Thymus (tissue), 11 donors: ENCODE measurements around the gene SARDH. TPM values are rescaled to one million over a fixed set of nuclear protein-coding genes. Genes with fewer than 3 reads are reported as not detected.

Experiments used
- DNase-seq, 9 donors: peaks; one replicate each; pipeline ENCODE4 v3.0.0-alpha.2; 2013; ENCODE audit warnings: low spot score in 9 of 9, low read depth in 6 of 9, missing footprints in 1 of 9
- H3K27ac ChIP-seq, 2 donors: one replicate each; pipeline ENCODE4 v1.5.1; 2013; ENCODE audit warnings: control low read depth in 1 of 2, low read depth in 1 of 2, low read length in 1 of 2, mild to moderate bottlenecking in 1 of 2, moderate library complexity in 1 of 2
- H3K27me3 ChIP-seq, 2 donors: one replicate each; pipeline ENCODE4 v1.5.1; 2013; ENCODE audit warnings: low read length in 1 of 2; ENCODE audit not compliant: control insufficient read depth in 2 of 2, insufficient read depth in 1 of 2
- H3K36me3 ChIP-seq, 2 donors: one replicate each; pipeline ENCODE4 v1.5.1; 2013; ENCODE audit warnings: low read length in 1 of 2, mild to moderate bottlenecking in 1 of 2, moderate library complexity in 1 of 2; ENCODE audit not compliant: control insufficient read depth in 2 of 2, insufficient read depth in 2 of 2
- H3K4me1 ChIP-seq, 2 donors: one replicate each; pipeline ENCODE4 v1.5.1; 2013; ENCODE audit warnings: low read length in 2 of 2; ENCODE audit not compliant: control insufficient read depth in 2 of 2, insufficient read depth in 2 of 2
- H3K4me3 ChIP-seq, 2 donors: one replicate each; pipeline ENCODE4 v1.5.1; 2013; ENCODE audit warnings: low read length in 2 of 2, control low read depth in 1 of 2, mild to moderate bottlenecking in 1 of 2
- H3K9me3 ChIP-seq, 2 donors: one replicate each; pipeline ENCODE4 v1.5.1; 2013; ENCODE audit warnings: low read length in 1 of 2, mild to moderate bottlenecking in 1 of 2; ENCODE audit not compliant: control insufficient read depth in 2 of 2, insufficient read depth in 1 of 2
- WGBS: extraction: QIAGEN DNeasy Blood & Tissue Kit; methylation state at CpG from one replicate; pipeline ENCODE4 v1.1.7; 2013; 5-methylcytosine and 5-hydroxymethylcytosine counted together
- polyA plus RNA-seq: library from polyadenylated mRNA; stranded (reverse); fragments of 200-250 nt; gene quantifications from one replicate; pipeline ENCODE4 v1.2.3, GENCODE V29; 2013
- total RNA-seq: library from RNA; stranded (reverse); fragments of 120-200 nt; gene quantifications from one replicate; pipeline ENCODE4 v1.2.4, GENCODE V29; 2013
- donor health status: healthy.

Gene SARDH
- total and polyA plus RNA-seq, 2 donors = 5.4 to 13.1 TPM

- Histone ChIP-seq H3K9me3 (no peaks in the 10 kb centered on the region), H3K27ac (no peak overlapping the region), H3K27me3 (no peaks in the 10 kb centered on the region), H3K4me3 (no peak overlapping the region), H3K4me1 (no peaks in the 10 kb centered on the region), H3K36me3 (peaks cover 7 to 9% of the 10 kb centered on the region in 2 donors)
- WGBS = 97% methylated on average over 10 of the region's 10 CpGs
- no peak for DNase-seq
Measured at GRCh38 chr9:133693116-133693515, 45.0 kb downstream of the SARDH start.

DNA sequence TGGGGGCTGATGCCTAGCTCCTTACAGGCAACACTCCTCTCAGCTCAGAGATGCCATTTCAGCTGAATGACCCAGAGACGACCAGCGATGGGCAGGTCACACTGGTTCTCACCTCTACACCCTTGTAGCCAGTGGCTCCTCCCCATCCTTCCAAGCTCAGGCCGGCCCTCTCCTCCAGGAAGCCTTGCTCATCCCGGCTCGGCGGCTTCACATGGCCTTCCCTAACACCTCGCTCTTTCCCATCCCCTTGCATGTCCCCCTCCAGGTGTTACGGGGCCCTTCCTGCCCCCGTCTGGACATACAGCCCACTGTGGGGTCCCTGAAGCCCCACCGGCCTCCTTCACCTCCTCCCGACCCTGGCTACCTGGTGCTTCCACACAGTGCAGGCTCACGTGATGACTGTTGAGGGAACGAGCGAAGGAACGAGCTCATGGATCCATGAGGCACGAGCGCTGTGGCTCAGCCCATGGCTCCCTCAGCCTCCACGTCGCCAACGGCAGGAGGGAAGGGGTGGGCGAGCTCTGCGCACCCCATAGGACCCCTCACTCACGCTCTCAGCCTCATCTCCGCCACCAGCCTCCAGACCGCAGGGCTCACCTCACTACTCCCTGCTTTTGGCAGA, 45.7 kb downstream of the SARDH start:
- H3K9me3 ChIP-seq = no peaks in the 10 kb centered on the region
- H3K27ac ChIP-seq = no peak overlapping the region
- 98% methylated on average over 25 of the region's 25 CpGs for WGBS
- H3K4me3 ChIP-seq = no peak overlapping the region
- peaks cover 7 to 9% of the 10 kb centered on the region in 2 donors for H3K36me3 ChIP-seq
- no peaks in the 10 kb centered on the region for H3K27me3 ChIP-seq
- no peaks in the 10 kb centered on the region for H3K4me1 ChIP-seq
- DNase-seq = no peak

DNA sequence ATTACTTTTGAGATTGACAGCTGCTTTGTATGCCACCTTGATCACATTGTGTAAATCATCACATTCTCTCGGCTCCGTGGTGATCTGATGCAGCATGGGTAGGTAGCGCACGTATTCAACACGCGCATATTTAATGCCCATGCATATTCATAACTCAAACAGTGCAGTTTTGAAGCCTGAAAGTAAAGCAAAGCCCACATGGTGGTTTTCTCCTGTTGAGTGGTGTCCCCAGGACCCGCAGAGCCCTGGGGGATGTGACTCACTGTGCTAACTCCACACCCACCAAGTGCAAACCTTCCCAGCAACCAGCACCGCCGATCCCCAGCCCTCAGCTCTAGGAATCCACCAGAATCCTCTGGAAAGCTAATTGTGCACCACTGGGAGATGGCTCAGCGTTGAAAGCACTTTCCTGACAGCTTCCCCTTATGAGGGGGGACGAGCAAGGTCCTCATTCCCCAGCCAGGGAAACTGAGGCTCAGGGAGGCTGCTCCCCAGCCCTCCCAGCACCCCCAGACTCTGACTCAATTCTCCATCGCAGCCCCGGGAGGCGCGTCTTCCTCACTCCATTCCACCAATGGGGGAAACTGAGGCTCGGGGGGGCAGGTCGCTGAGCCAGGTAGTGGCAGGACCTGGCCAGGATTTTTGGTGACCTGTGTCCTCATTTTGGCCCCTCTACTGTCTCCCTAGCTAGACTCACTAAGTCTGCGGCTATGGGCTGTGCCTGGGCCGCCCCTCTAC, 46.4 kb downstream of the SARDH start:
- Histone ChIP-seq H3K27me3 (no peaks in the 10 kb centered on the region), H3K4me3 (no peak overlapping the region), H3K9me3 (no peaks in the 10 kb centered on the region), H3K36me3 (peaks cover 7 to 9% of the 10 kb centered on the region in 2 donors), H3K4me1 (no peaks in the 10 kb centered on the region), H3K27ac (no peak overlapping the region)
- WGBS = 96% methylated on average over 19 of the region's 19 CpGs
- no peak for DNase-seq

GRCh38 chr9:133691191-133691590, 47.0 kb downstream of the SARDH start:
- WGBS = 97% methylated on average over 4 of the region's 4 CpGs
- Histone ChIP-seq H3K4me1 (no peaks in the 10 kb centered on the region), H3K9me3 (no peaks in the 10 kb centered on the region), H3K27me3 (no peaks in the 10 kb centered on the region), H3K27ac (no peak overlapping the region), H3K4me3 (no peak overlapping the region), H3K36me3 (peaks cover 7 to 9% of the 10 kb centered on the region in 2 donors)
- no peak for DNase-seq

- no peaks in the 10 kb centered on the region for H3K9me3 ChIP-seq
- no peak for DNase-seq
- WGBS = 95% methylated on average over 11 of the region's 11 CpGs
- H3K4me3 ChIP-seq = no peak overlapping the region
- no peaks in the 10 kb centered on the region for H3K27me3 ChIP-seq
- no peaks in the 10 kb centered on the region for H3K4me1 ChIP-seq
- no peak overlapping the region for H3K27ac ChIP-seq
- H3K36me3 ChIP-seq = peaks cover 5 to 9% of the 10 kb centered on the region in 2 donors
Measured at GRCh38 chr9:133690081-133690561, 48.0 kb downstream of the SARDH start.

- WGBS = 95% methylated on average over 10 of the region's 10 CpGs
- peaks cover 5 to 8% of the 10 kb centered on the region in 2 donors for H3K36me3 ChIP-seq
- no peak overlapping the region for H3K27ac ChIP-seq
- H3K27me3 ChIP-seq = no peaks in the 10 kb centered on the region
- H3K4me3 ChIP-seq = no peak overlapping the region
- H3K4me1 ChIP-seq = peaks cover 0 to 3% of the 10 kb centered on the region in 2 donors
- no peaks in the 10 kb centered on the region for H3K9me3 ChIP-seq
- no peak for DNase-seq
Measured at GRCh38 chr9:133689151-133689763, 48.9 kb downstream of the SARDH start.

DNA sequence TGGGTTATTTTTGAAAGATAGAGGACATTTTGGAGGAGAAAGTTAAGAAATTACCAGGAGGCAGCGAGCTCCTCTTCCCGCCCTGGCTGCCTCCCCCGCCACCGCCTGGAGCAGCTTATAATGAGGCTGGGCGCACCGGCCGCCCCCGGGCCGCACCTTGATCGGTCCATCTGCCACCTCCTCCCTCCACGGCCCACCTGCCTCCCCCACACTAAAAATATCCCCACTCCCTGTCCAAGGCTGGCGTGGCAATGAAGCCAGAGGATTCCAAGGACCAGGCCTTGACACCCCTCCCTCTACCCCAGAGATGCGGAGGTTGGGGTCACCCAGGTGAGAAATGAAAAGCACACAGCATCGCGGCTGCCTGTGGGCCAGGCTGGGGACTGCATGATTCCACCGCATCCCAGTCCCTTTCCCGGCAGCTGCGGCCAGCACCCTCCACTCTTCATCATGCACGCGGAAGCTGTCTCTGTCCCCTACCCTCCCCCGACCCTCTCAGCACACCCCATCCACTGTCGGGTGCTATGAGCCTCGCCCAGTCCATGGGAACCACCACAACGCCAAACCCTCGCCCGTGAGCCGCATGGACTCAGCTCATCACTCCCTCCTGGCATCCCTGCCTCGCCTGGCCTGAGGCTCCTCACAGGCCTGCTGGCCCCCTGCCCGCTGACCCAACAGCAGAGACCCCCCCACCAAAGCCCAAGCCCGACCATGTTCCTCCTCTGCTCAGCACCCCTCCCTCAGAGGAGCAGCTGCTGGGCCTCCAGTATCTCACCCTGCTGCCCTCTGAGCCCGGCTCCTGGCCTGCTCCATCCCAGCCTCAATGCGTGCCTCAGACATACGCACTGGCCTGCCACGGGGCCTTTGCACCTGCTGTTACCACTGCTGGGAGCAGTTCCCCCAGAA, 50.0 kb downstream of the SARDH start:
- no peak for DNase-seq
- Histone ChIP-seq H3K27me3 (no peaks in the 10 kb centered on the region), H3K36me3 (peaks cover 0 to 4% of the 10 kb centered on the region in 2 donors), H3K9me3 (no peaks in the 10 kb centered on the region), H3K27ac (no peak overlapping the region), H3K4me1 (peaks cover 3 to 15% of the 10 kb centered on the region in 2 donors), H3K4me3 (no peak overlapping the region)
- WGBS = 96% methylated on average over 34 of the region's 34 CpGs

- DNase-seq = no peak
- no peaks in the 10 kb centered on the region for H3K27me3 ChIP-seq
- WGBS = 95% methylated on average over 24 of the region's 24 CpGs
Measured at GRCh38 chr9:133686642-133687575, 51.2 kb downstream of the SARDH start.

More at GRCh38 chr9:133686642-133687575, 51.2 kb downstream of the SARDH start:
- Histone ChIP-seq H3K36me3 (peaks cover 0 to 4% of the 10 kb centered on the region in 2 donors), H3K4me3 (no peak overlapping the region), H3K9me3 (no peaks in the 10 kb centered on the region), H3K27ac (no peak overlapping the region), H3K4me1 (peaks cover 3 to 25% of the 10 kb centered on the region in 2 donors)
